HFFc6 (cell line): ENCODE measurements around the gene RALGPS2. TPM values are rescaled to one million over a fixed set of nuclear protein-coding genes. Genes with fewer than 3 reads are reported as not detected.
A peak's percentile ranks its signal among the peaks of the same experiment; 100 is the strongest.

Experiments used
- DNase-seq: peaks from one replicate; pipeline ENCODE4 v3.0.0-alpha.2; 2018
- H3K27ac Mint-ChIP-seq: 2 replicates; pipeline ENCODE4 v1.8.0; 2020; ENCODE audit warnings: mild to moderate bottlenecking, mixed read lengths
- H3K27me3 Mint-ChIP-seq: 2 replicates; pipeline ENCODE4 v1.8.0; 2021; ENCODE audit warnings: mild to moderate bottlenecking, moderate library complexity, mixed read lengths; ENCODE audit not compliant: insufficient read depth
- H3K36me3 Mint-ChIP-seq: 2 replicates; pipeline ENCODE4 v1.8.0; 2021; ENCODE audit warnings: low read depth, mixed read lengths
- H3K4me1 Mint-ChIP-seq: 2 replicates; pipeline ENCODE4 v1.8.0; 2020; ENCODE audit warnings: low read depth, mixed read lengths
- H3K4me3 Mint-ChIP-seq: 2 replicates; pipeline ENCODE4 v1.8.0; 2020; ENCODE audit warnings: mild to moderate bottlenecking, moderate library complexity, mixed read lengths
- H3K9me3 Mint-ChIP-seq: 2 replicates; pipeline ENCODE4 v1.8.0; 2020; ENCODE audit warnings: mild to moderate bottlenecking, mixed read lengths
- long read RNA-seq: library from polyadenylated mRNA; unstranded; transcript quantifications from one replicate; pipeline ENCODE4 v2.0.0, GENCODE V29; 2019
- total RNA-seq, 6 experiments: library from RNA; stranded (reverse); fragmentation: NEBNext Ultra II Directional; extraction: Animal tissue kit (Norgen Biotek cat#: 25700); gene quantifications; 2 replicates in 1 of 6; 3 replicates in 5 of 6; pipeline ENCODE4 v1.2.3, GENCODE V29; 2021
- TF ChIP-seq, protein P1 (sequence below): fragments of 200-600 bp; sonication (generic); IDR thresholded peaks from 2 replicates; pipeline ENCODE4 v1.5.0; 2021; ENCODE audit warnings: antibody characterized with exemption, mild to moderate bottlenecking

Gene RALGPS2, protein sequence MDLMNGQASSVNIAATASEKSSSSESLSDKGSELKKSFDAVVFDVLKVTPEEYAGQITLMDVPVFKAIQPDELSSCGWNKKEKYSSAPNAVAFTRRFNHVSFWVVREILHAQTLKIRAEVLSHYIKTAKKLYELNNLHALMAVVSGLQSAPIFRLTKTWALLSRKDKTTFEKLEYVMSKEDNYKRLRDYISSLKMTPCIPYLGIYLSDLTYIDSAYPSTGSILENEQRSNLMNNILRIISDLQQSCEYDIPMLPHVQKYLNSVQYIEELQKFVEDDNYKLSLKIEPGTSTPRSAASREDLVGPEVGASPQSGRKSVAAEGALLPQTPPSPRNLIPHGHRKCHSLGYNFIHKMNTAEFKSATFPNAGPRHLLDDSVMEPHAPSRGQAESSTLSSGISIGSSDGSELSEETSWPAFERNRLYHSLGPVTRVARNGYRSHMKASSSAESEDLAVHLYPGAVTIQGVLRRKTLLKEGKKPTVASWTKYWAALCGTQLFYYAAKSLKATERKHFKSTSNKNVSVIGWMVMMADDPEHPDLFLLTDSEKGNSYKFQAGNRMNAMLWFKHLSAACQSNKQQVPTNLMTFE
- 10 to 100 TPM; 41.5 to 59.2 (median 48.9) TPM for total RNA-seq
- long read RNA-seq, full-length matches to known transcripts: 9 of 27 reads
- long read RNA-seq, partial matches to known transcripts: 7 of 27 reads
- long read RNA-seq, other reads (novel, unspliced or antisense): 11 of 27 reads

DNA sequence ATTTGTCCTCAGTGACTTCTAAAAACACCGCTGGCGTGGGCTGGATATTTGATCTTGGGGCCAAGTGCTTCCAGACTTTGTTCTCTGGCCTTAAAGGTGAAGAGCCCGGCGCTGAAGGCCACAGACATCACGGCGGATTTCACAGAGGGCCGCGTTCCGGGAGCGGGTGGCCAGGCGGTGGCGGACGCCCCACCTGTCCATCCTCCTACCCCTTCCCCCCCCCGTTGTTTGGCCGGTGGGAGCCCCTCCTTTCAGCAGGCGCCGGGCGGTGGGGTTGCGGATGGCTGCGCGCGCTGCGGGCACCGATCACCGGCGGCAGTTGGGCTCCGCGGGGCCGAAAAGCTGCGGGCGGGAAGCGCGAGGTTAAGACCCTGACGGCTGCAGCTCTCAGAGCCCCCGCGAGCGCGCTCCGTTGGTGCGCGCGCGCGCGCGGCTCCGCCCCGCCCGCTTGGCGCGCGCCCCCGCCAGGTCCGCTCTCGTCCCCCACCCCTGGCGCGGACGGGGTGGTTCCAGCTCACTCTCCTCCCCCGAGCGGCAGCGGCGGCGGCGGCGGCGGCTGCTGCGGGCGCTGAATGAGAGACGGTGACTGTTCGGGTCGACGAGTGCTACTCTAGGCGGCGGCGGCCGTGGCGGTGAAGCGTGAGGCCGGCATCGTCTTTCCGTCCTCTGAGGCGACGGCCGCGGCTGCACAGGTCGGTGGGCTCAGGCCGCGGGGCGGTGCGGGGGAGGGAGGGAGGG is at the start of gene RALGPS2:
Gene RALGPS2, plus strand, starts transcription at position 517 of the 738 bp plus-strand sequence. CDS start 51,521 bp downstream, outside the sequence.
- Mint-ChIP-seq H3K36me3 (peaks cover 18% of the 10 kb centered on the region), H3K9me3 (no peaks in the 10 kb centered on the region), H3K27me3 (no peaks in the 10 kb centered on the region; the same call in 1 of the 2 replicates), H3K4me1 (peaks cover 47% of the 10 kb centered on the region), H3K27ac (peak within 1 kb of the TSS; percentile 82), H3K4me3 (peak within 1 kb of the TSS; percentile 93)
- DNase-seq: peak; percentile 17
- TF ChIP-seq, protein P1, sequence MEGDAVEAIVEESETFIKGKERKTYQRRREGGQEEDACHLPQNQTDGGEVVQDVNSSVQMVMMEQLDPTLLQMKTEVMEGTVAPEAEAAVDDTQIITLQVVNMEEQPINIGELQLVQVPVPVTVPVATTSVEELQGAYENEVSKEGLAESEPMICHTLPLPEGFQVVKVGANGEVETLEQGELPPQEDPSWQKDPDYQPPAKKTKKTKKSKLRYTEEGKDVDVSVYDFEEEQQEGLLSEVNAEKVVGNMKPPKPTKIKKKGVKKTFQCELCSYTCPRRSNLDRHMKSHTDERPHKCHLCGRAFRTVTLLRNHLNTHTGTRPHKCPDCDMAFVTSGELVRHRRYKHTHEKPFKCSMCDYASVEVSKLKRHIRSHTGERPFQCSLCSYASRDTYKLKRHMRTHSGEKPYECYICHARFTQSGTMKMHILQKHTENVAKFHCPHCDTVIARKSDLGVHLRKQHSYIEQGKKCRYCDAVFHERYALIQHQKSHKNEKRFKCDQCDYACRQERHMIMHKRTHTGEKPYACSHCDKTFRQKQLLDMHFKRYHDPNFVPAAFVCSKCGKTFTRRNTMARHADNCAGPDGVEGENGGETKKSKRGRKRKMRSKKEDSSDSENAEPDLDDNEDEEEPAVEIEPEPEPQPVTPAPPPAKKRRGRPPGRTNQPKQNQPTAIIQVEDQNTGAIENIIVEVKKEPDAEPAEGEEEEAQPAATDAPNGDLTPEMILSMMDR: no peak

DNA sequence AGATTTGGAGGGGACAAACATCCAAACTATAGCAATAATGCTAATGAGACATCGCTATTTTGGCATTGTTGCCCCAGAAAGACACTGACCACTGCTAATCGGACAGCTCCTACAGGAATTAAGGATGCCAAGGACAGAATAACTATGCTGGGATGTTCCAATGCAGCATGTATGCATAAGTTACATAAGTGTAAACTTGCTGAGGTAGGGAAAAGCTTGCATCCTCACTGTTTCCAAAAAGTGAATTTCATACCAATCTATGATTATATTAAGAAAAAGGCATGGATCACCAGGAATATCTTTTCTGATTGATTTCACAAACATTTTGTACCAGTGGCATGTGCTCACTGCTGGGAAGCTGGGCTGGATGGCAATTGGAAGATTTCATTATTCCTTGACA is 45.8 kb upstream of the RALGPS2 start:
- H3K36me3 Mint-ChIP-seq: peaks cover 8% of the 10 kb centered on the region; the same call in 1 of the 2 replicates
- DNase-seq: no peak
- no peaks in the 10 kb centered on the region for H3K27me3 Mint-ChIP-seq
- H3K4me1 Mint-ChIP-seq: peaks cover 21% of the 10 kb centered on the region
- H3K27ac Mint-ChIP-seq: no peak overlapping the region
- H3K4me3 Mint-ChIP-seq: no peak overlapping the region
- no peaks in the 10 kb centered on the region for H3K9me3 Mint-ChIP-seq
- TF ChIP-seq, protein P1: no peak

DNA sequence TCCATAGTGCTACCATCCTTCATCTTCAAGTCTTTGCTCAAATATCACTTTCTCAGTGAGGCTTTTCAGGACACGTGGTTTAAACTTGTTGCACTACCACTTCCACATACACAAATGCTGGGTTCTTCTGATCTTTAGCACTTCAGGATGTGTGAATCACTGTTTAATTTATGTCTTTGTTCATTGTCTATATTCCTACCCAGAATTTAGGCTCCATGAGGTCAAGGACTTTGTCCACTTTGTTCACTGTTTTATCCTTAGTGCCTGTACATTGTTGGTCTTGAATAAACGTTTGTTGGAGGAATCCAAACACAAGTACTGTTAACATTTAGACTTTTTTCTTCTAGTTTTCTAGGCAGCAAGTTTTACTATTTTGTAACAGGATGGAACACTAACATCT is 42.6 kb upstream of the RALGPS2 start:
- no peak for DNase-seq
- H3K36me3 Mint-ChIP-seq: peaks cover 5% of the 10 kb centered on the region; the same call in 1 of the 2 replicates
- no peak overlapping the region for H3K4me3 Mint-ChIP-seq
- H3K9me3 Mint-ChIP-seq: no peaks in the 10 kb centered on the region
- no peaks in the 10 kb centered on the region; the same call in 1 of the 2 replicates for H3K27me3 Mint-ChIP-seq
- TF ChIP-seq, protein P1: no peak
- peaks cover 46% of the 10 kb centered on the region for H3K4me1 Mint-ChIP-seq
- peak overlapping the region; percentile 40 for H3K27ac Mint-ChIP-seq

DNA sequence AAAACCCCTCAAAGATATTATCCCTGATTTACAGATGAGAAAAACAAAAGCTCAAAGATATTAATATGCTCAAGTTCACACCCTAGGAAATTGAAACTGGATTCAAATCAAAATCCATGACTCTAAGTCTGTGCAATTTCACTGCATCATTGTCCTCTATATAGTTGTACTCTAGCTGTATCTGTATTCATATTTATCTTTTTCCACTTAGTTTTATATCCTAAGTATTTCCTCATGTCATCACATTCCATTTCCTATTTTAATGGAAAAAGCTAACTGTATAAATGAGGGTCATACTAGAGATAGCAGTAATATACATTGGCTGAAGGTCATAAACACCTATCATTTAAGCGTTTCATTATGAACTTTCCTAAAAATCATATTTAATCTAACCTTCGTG is 42.2 kb upstream of the RALGPS2 start:
- Mint-ChIP-seq H3K9me3 (no peaks in the 10 kb centered on the region), H3K4me3 (no peak overlapping the region), H3K4me1 (peaks cover 46% of the 10 kb centered on the region), H3K27ac (peak overlapping the region; percentile 86), H3K27me3 (no peaks in the 10 kb centered on the region; the same call in 1 of the 2 replicates), H3K36me3 (peaks cover 5% of the 10 kb centered on the region; the same call in 1 of the 2 replicates)
- TF ChIP-seq, protein P1: no peak
- DNase-seq: no peak

DNA sequence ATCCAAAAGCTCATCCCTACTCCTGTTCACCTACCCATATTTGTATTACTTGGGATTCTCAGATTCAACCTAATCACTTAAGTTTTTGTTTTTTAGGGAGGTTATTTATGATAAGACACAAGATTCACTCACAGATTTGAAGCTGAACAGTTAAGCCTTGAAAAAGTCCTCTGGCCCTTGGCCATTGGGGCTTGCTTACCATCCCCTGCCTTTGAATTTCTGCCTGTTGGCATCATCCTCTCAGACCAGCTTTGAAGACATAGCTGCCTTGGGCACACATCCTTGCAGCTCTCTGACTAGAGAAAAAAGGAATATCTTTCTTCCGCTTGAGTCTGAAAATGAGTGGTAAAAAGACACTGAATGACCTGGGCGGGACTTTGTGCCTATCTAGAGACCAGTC is 41.8 kb upstream of the RALGPS2 start:
- Mint-ChIP-seq H3K36me3 (peaks cover 5% of the 10 kb centered on the region; the same call in 1 of the 2 replicates), H3K27ac (peak overlapping the region; percentile 86), H3K9me3 (no peaks in the 10 kb centered on the region), H3K27me3 (no peaks in the 10 kb centered on the region; the same call in 1 of the 2 replicates), H3K4me3 (no peak overlapping the region), H3K4me1 (peaks cover 46% of the 10 kb centered on the region)
- no peak for DNase-seq
- TF ChIP-seq, protein P1: no peak
